Measurements from ENCODE around the gene ETV6. TPM values are rescaled to one million over a fixed set of nuclear protein-coding genes. Genes with fewer than 3 reads are reported as not detected.

ETV6 gene
- polyA plus RNA-seq, 1 donor (not counting 4 experiments of a cell fraction or from before 2014, with no cell fraction given) = 5.3 TPM

GRCh38 chr12:11882301-11883019 is 233.0 kb downstream of the ETV6 start:
- dilution Hi-C loops (cut with MboI; ENCODE audit: extremely low pct_ligation_motif_present, low sequenced_read_pairs) = no loop called here
- no peaks in the 10 kb centered on the region for H4K20me1 ChIP-seq (ENCODE audit: control insufficient read depth, extremely low read depth, insufficient read depth, low read length)
- no peak overlapping the region for H3K4me3 ChIP-seq (ENCODE audit: control insufficient read depth in 2 of 3, extremely low read depth in 1 of 3, insufficient read depth in 2 of 3, low read depth in 1 of 3, low read length in 3 of 3)
- no peak for DNase-seq (ENCODE audit: low read depth, low spot score)
- no peaks in the 10 kb centered on the region for H3K9me1 ChIP-seq (ENCODE audit: control insufficient read depth, extremely low read depth, insufficient read depth, low read length)
- no peak overlapping the region for H3K4me2 ChIP-seq (ENCODE audit: control insufficient read depth, extremely low read depth, insufficient read depth, low read depth, low read length)
- TF ChIP-seq EZH2 (IDR thresholded peaks at IDR 0.05; ENCODE audit: low read length) (no peak), CTCF (optimal IDR thresholded peaks at IDR 0.05 in 1 of 3, IDR thresholded peaks at IDR 0.05 in 1 of 3, conservative IDR thresholded peaks at IDR 0.05 in 1 of 3; ENCODE audit: extremely low read depth in 1 of 3, insufficient read depth in 2 of 3, low read length in 3 of 3) (no peak)
- H3K9ac ChIP-seq (ENCODE audit: control insufficient read depth, extremely low read depth, insufficient read depth, low read length) = no peak overlapping the region
- peaks cover 3% of the 10 kb centered on the region for H3K79me2 ChIP-seq (ENCODE audit: control insufficient read depth, insufficient read depth, low read length)
- no peak for FAIRE-seq
- H3K27me3 ChIP-seq (ENCODE audit: control insufficient read depth, extremely low read depth, insufficient read depth, low read length) = no peaks in the 10 kb centered on the region
- H3K4me1 ChIP-seq (ENCODE audit: control insufficient read depth, extremely low read depth, insufficient read depth, low read length) = peaks cover 38% of the 10 kb centered on the region
- H3K9me3 ChIP-seq (ENCODE audit: control insufficient read depth, low read depth, low read length) = no peaks in the 10 kb centered on the region
- H3K36me3 ChIP-seq (ENCODE audit: control insufficient read depth in 2 of 2, extremely low read depth in 1 of 2, insufficient read depth in 2 of 2, low read length in 2 of 2) = peaks cover 0 to 2% of the 10 kb centered on the region in 2 experiments
- H2AFZ ChIP-seq (ENCODE audit: control insufficient read depth, low read length) = no peak overlapping the region
- H3K27ac ChIP-seq (ENCODE audit: control insufficient read depth, insufficient read depth, low read length) = no peak overlapping the region

DNA sequence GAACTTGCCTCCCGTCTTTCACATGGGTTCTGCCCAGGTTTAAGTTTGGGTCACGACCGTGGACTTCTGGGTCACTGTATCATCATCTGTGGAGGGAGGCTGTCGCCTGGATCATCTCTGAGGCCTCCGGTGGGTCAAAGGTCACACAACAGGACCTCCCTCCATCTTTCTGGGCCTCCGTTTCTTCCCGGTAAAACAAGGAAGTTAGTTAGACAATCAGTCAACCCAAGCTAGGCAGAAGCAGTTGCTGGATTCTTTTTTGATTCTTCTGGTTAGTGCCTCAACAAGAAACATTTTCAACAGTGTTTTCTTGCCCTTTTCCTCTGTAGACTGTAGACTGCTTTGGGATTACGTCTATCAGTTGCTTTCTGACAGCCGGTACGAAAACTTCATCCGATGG is 234.6 kb downstream of the ETV6 start:
- no peak for FAIRE-seq
- Histone ChIP-seq H3K27me3 (ENCODE audit: control insufficient read depth, extremely low read depth, insufficient read depth, low read length) (no peaks in the 10 kb centered on the region), H3K9me1 (ENCODE audit: control insufficient read depth, extremely low read depth, insufficient read depth, low read length) (peaks cover 3% of the 10 kb centered on the region), H3K9ac (ENCODE audit: control insufficient read depth, extremely low read depth, insufficient read depth, low read length) (no peak overlapping the region), H3K27ac (ENCODE audit: control insufficient read depth, insufficient read depth, low read length) (no peak overlapping the region), H3K4me1 (ENCODE audit: control insufficient read depth, extremely low read depth, insufficient read depth, low read length) (peaks cover 29% of the 10 kb centered on the region), H3K9me3 (ENCODE audit: control insufficient read depth, low read depth, low read length) (no peaks in the 10 kb centered on the region), H4K20me1 (ENCODE audit: control insufficient read depth, extremely low read depth, insufficient read depth, low read length) (no peaks in the 10 kb centered on the region), H3K36me3 (ENCODE audit: control insufficient read depth in 2 of 2, extremely low read depth in 1 of 2, insufficient read depth in 2 of 2, low read length in 2 of 2) (peaks cover 0 to 2% of the 10 kb centered on the region in 2 experiments), H2AFZ (ENCODE audit: control insufficient read depth, low read length) (no peak overlapping the region), H3K4me2 (ENCODE audit: control insufficient read depth, extremely low read depth, insufficient read depth, low read depth, low read length) (no peak overlapping the region), H3K4me3 (ENCODE audit: control insufficient read depth in 2 of 3, extremely low read depth in 1 of 3, insufficient read depth in 2 of 3, low read depth in 1 of 3, low read length in 3 of 3) (no peak overlapping the region), H3K79me2 (ENCODE audit: control insufficient read depth, insufficient read depth, low read length) (no peaks in the 10 kb centered on the region)
- no peak for DNase-seq (ENCODE audit: low read depth, low spot score)
- TF ChIP-seq CTCF (optimal IDR thresholded peaks at IDR 0.05 in 1 of 3, IDR thresholded peaks at IDR 0.05 in 1 of 3, conservative IDR thresholded peaks at IDR 0.05 in 1 of 3; ENCODE audit: extremely low read depth in 1 of 3, insufficient read depth in 2 of 3, low read length in 3 of 3) (no peak), EZH2 (IDR thresholded peaks at IDR 0.05; ENCODE audit: low read length) (no peak)
- dilution Hi-C loops (cut with MboI; ENCODE audit: extremely low pct_ligation_motif_present, low sequenced_read_pairs) = no loop called here
